ENCODE measurements around the gene CT45A1. TPM values are rescaled to one million over a fixed set of nuclear protein-coding genes. Genes with fewer than 3 reads are reported as not detected.

Gene CT45A1
- total RNA-seq, 1 donor from 2014 or later = not detected

Other genes starting within 250 kb of the CT45A1 start
- gene INTS6L, start 193.0 kb upstream of the CT45A1 start, total RNA-seq = 30.6 and 35.7 TPM in 2 replicates
- gene CT45A3, start 54.6 kb downstream of the CT45A1 start, total RNA-seq = not detected in 2 replicates
- gene CT45A5, start 71.9 kb downstream of the CT45A1 start, total RNA-seq = not detected in 2 replicates
- gene CT45A6, start 89.1 kb downstream of the CT45A1 start, total RNA-seq = not detected in 2 replicates
- gene CT45A2, start 106.4 kb downstream of the CT45A1 start, total RNA-seq = not detected in 2 replicates
- gene CT45A7, start 123.6 kb downstream of the CT45A1 start, total RNA-seq = not detected in 2 replicates
- gene CT45A8, start 140.9 kb downstream of the CT45A1 start, total RNA-seq = not detected in 2 replicates
- gene CT45A9, start 158.2 kb downstream of the CT45A1 start, total RNA-seq = not detected in 2 replicates
- gene CT45A10, start 179.8 kb downstream of the CT45A1 start, total RNA-seq = not detected in 2 replicates
- gene SAGE1, start 180.1 kb downstream of the CT45A1 start, total RNA-seq = not detected in 2 replicates